Activated T-helper 1 cell treated with Interleukin-2 at 50 U/mL for 16 hours (primary cell): ENCODE data around the gene PRDX3.
"Not testable (repeated sequence)": the region's sequence is repeated elsewhere in the genome, so short reads cannot be mapped to it uniquely, and the experiment has no call there.

Source experiments
- DNase-seq: peaks from one replicate; pipeline ENCODE4 v3.0.0-alpha.2; 2020; ENCODE audit warnings: low read depth

The PRDX3 gene

DNA sequence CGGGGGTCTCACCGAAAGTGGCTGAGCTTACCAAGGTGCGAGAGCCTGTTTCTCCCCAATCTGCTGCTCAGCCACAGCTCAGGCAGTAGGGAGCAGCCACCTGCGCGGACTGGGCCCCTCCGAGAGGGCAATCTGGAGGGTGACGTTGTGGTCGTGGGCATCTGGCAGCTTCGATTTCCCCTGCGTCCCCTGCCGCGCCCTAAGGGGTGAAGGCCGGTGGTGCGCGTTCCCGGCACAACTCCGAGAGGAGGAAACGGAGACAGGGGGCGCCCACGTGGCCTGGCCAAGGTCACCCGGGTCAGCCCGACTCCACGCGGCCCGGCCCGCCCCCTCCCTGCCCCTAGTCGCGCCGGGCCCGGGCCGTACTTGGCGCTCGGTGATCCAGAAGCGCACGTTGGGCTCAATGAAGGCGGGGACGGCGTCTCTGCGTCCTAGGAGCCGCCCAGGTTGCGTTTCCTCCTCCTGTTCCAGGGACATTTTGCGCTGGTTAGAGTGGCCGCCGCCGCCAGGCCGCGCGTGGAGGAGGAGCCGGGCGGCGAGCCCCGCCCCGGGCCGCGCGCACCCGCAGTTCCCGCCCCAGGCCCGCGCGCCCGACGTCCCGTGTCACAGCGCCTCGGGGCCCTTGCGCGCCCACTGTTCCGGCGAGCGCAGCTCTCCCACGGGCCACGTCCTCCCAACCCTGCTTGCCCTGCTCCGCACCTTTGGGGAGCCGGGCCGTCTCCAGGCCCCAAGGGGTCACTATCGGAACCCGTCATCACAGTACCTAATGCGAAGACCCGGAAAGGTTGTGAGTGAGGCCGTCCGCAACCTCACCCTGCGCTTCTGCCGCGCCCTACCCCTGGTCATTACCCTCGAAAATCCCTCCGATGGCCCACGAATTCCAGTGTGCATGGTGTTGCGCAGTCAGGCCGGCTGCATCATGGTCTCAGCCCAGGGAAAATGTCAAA is 13.2 kb downstream of the PRDX3 start, which contains the start of gene SFXN4:
TSS of gene SFXN4 (minus strand) at position 544 of the 947 bp plus-strand sequence. CDS start at position 477, 67 bp downstream.
- peak; percentile 73 for DNase-seq

DNA sequence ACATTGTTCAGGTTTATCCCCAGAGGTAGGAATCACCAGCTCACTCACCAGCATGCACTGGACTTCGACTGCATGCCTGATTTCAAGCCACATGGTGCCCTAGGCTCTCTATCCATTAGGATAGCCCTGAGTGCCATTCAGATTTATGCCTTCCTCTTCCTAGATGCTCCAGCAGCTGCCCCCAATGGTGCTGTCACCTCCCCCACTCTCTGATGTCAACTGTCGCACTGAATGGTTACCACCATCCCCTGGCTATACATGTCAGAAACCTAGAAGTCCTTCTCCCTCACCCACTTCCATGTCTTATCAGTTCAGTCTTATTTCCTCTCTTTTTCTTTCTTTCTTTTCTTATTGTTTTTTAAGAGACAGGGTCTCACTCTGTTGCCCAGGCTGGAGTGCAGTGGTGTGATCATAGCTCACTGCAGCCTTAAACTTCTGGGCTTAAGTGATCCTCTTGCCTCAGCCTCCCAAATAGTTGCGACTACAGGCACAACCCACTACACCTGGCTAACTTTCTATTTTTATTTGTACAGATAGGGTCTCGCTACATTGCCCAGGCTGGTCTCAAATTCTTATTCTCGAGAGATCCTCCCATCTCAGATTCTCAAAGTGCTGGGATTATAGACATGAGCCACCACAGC is 16.0 kb downstream of the PRDX3 start:
- DNase-seq: no peak

DNA sequence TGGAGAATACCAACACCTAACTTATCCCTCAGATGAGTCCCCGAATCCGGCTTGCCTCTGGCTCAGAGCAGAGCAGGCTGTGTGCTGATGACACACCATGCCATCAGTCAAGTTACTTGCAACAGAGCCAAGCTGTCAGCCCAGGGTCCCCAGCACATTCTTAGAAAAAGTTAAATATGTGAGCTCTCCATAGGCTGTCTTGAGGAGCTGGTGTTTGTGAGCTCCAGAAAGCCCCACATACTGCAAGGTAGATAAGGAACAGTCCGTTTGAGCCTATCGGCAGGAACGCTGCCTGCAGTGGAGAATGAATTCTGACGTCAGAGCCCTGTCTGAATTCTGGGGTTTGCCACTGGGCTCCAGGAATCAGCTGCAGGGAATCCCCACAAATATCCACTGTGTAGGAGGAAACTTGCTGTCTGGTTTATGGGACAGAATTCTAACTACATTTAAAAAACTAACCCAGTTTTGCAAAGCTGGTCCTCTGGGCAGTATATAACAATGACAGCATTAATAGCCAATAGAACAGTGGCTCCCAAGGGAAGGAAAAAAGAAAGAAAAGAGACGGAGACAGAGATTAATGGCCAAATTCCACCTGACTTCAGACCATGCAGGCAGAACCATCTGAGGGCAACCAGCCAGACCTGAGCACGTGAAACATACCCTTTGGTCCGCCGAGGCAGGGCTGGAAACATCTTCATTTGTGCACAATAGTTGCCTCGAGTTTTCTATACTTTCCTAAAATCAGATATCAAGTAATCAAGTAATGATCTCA is 16.7 kb downstream of the PRDX3 start:
- no peak for DNase-seq

DNA sequence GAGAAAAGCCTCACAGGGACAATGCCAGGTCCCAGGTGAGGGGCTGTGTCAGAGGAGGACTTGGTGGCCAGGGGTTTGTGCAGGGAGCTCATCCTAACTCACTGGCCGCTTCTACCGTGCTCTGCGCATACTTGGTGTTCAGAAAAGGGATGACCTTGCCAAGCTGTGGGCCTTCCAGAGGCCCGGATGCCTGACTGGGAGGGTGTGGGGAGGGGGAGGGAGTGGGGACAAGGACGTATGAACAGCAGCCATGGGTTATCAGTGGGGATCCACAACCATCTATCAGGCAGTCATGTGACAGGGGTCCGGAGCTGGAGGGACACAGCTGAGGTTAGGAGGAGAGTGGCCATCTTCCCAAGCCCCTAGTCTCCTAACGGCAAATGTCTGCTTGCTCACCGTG is 19.3 kb downstream of the PRDX3 start:
- DNase-seq: no peak

DNA sequence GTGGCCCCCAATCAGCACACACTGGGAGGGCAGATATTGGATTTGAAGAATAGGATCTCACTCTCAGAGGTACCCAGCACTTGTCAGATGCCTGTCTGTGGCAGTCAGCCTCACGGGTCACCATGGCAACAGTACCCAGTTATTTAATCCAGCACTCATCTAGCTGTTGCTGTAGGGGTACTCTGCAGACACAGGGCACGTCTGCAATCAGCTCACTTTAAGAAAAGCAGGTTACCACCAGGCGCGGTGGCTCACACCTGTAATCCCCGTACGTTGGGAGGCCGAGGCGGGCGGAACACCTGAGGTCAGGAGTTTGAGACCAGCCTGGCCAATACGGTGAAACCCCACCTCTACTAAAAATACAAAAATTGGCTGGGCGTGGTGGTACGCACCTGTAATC is 25.0 kb downstream of the PRDX3 start:
- DNase-seq: no peak

DNA sequence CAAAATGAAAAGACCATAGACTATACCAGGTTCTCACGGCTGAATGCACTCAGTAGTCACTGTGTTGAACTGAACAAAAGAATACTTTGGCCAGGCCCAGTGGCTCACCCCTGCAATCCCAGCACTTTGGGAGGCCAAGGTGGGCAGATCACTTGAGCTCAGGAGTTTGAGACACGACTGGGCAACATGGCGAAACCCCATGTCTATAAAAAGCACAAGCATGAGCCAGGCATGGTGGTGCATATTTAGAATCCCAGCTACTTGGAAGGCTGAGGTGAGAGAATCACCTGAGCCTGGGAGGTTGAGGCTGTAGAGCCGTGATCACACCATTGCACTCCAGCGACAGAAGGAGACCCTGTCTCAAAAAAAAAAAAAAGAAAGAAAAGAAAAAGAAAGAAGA is 25.6 kb downstream of the PRDX3 start:
- no peak for DNase-seq

DNA sequence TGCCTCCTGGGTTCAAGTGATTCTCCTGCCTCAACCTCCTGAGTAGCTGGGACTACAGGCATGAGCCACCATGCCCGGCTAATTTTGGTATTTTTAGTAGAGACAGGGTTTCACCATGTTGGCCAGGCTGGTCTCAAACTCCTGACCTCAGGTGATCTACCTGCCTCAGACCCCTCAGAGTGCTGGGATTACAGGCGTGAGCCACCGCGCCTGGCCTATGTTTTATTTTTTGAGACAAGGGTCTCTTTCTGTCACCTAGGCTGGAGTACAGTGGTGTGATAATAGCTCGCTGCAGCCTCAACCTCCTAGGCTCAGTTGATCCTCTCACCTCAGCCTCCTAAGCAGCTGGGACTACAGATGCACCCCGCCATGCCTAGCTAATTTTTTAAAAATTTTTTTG is 27.0 kb downstream of the PRDX3 start:
- DNase-seq: not testable (repeated sequence)

DNA sequence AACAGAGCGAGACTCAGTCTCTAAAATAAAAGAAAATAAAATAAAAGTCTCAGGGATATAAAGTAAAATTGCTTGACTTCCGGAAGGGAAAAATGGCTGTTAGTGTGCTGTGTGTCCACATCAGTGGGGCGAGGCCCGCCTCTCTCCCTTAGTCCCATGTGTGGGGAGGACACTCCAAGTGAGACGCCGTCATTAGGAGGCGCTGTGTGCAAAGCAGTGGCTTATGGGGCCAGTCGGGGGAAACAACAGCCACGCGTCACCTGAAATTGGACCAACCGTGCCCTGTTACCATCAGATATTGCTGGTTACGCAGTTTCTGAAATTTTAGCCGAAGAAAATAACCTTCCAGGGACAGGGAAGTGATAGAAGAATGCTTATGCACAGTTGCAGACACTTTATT is 28.9 kb downstream of the PRDX3 start:
- no peak for DNase-seq

DNA sequence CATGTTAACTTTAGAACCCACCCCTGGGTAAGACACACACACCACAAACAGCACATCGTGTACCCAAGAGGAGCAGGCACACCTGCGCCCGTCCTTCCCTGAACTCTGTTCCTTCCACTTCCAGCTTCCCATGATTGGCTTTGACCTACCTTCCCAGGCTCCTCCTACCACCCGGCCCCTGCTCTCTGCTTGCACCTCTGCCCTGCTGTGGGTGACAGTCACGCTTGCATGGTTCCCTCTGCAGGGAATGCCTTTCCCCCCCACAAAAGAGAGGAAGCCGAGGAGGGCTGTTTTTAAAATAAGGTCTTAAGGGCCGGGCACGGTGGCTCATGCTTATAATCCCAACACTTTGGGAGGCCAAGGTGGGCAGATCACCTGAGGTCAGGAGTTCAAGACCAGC is 29.5 kb downstream of the PRDX3 start:
- DNase-seq: no peak

DNA sequence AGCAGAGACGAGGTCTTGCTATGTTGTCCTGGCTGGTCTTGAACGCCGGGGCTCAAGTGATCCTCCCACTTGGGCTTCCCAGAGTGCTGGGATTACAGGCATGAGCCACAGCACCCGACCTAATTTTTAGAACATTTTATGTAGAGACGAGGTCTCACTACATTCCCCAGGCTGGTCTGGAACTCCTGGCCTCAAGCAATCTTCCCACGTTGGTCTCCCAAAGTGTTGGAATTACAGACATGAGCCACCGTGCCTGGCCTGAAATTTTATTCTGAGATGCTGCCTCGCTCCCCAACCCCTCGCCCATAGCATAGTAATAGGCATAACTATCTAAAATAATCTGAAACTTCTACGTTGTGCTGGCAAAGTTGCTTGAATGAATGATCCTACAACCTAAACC is 35.0 kb downstream of the PRDX3 start:
- DNase-seq: no peak

DNA sequence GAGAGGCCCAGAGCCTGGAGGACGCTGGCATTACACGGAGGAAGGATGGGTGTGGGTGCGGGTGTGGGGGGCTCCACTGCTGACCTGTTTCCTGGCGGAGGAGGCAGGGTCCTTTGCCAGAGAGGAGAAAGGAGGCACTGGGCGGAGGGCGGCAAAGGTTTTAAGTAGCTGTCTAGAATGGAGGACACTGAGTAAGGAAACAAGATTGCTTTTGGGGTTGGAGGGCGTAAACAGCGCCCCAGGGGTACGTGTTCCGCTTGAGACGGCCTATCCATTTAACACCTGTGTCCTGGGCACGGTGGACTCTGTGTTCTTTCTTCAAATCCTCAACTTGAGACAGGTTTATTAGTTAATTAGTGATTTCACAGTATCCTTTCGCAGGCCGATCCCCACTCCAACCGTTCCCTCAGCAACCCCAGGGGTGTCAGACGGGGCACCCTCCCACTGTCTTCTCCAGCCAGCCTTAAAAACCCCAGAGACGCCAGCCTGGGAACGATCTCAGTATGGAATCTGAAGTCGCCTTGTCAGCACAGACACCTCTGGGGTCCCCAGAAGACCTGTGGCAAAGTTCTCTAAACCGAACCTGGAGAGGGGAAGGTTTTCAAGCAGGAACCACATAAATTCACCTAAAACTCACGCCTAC is 37.9 kb downstream of the PRDX3 start:
- no peak for DNase-seq

DNA sequence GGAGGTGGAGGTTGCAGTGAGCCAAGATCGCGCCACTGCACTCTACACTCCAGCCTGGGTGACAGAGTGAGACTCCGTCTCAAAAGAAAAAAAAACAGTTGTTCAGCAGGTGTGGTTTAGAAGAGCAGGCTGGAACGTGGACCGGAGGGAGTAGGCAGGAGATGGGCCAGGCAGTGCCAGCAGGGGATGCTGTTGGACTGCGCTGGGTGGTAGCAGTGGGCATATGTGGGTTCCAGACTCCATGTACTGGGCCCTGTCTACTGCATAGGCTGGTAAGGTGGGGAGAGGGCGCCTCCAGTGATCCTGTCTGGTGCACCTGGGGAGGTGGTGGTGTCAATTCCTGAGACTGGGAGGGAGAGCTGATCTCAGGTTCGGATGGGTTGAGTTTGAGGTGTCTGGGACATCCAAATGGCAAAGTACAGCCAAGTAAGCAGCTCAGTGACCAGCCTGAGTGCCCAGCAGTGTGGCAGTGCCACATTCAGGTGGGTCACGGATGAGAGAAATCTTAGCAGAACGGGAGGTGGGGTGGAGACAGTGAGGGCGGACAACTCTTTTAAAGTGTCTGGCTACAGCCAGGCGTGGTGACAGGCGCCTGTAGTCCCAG is 39.0 kb downstream of the PRDX3 start:
- DNase-seq: peak; percentile 31

DNA sequence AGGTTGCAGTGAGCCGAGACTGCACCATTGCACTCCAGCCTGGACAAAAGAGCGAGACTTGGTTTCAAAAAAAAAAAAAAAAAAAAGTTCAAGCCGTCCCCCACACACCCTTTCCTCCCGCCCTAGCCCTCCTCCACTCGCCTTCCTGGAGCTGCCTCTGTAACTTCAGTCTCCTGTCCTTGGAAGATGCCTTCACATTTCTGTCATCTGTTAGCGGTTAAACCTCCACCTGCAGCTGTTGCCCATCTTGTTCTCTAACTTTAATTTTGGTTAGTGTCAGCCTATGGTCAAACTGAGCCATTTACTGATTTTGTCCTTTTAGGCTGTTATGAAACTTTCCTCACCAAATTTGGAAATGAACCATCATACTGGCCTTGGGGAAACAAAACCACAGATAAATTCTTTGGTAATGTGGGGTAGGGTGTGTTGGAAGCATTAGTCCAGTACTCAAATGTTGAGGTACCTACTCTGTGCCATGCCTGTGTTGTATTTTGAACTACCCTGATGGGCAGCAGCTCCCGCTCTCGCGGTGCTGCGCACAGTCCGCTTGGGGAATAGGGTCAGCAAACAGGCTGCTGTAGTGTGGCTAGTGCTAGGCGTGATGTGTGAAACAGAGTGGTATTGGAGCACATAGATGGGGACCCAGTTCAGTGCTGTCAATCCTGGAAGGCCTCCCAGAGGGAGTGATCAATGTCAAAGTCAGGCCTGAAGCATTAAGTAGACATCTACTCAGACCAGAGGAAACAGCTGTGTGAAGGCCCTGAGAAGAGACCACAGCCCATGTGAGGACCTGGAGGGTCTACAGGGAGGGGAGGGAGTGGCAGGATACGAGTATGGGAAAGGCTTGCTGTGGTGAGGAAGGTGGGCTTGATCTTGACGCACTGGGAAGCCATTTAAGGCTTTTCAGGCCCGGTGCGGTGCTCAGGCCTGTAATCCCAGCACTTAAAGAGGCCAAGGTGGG is 40.0 kb downstream of the PRDX3 start:
- no peak for DNase-seq

DNA sequence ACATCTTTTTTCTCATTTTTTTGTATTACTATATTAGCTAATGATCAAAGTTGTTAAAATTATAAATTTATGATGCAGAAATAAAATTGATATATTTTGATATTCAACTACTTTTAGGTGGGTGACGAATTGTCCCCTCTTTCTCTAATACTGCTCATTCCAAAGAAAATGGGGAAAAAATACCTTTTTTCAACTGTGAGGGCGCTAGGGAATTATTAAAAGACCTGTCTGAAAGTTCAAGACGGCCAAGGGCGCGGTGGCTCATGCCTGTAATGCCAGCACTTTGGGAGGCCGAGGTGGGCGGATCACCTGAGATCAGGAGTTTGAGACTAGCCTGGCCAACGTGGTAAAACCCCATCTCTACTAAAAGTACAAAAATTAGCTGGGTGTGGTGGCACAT is 40.7 kb downstream of the PRDX3 start:
- not testable (repeated sequence) for DNase-seq

DNA sequence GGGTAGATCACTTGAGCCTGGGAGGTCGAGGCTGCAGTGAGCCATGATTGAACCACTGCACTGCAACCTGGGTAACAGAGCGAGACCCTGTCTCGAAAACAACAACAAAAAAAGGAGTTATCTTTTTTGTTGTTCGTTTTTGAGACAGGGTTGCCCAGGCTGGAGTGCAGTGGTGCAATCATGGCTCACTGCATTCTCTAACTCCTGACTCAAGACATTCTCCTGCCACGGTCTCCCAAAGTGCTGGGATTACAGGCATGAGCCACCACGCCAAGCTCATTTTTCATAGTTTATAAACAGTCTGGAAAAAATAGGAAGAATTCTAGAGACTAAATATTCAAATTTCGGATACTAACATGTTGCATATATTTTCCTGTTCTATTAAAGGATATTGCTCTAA is 42.5 kb downstream of the PRDX3 start:
- DNase-seq: no peak

DNA sequence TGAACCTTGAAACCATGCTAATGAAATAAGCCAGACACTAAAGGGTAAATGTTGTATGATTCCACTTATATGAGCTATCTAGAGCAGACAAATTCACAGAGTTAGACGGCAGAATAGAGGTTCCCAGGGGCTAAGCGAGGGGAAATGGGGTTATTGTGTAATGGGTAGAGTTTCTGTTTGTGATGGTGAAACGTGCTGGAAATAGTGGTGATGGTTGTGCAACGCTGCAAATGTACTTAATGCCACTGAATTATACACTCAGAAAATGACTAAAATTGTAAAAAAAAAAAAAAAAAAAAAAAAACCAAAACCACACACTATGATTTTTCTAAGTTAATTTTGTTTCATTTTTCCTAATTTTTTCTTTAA is 43.1 kb downstream of the PRDX3 start:
- no peak for DNase-seq

DNA sequence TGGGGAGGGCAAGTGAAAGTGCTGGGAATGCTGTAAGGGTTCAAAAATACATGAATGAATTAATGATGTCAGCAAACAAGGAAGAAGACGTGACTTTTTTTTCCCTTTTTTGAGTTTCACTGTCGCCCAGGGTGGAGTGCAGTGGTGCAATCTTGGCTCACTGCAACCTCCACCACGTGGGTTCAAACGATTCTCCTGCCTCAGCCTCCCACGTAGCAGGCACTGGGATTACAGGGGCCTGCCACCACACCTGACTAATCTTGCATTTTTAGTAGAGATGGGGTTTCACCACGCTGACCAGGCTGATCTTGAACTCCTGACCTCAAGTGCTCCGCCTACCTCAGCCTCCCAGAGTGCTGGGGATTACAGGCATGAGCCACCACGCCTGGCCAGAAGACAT is 44.7 kb downstream of the PRDX3 start:
- DNase-seq: no peak

DNA sequence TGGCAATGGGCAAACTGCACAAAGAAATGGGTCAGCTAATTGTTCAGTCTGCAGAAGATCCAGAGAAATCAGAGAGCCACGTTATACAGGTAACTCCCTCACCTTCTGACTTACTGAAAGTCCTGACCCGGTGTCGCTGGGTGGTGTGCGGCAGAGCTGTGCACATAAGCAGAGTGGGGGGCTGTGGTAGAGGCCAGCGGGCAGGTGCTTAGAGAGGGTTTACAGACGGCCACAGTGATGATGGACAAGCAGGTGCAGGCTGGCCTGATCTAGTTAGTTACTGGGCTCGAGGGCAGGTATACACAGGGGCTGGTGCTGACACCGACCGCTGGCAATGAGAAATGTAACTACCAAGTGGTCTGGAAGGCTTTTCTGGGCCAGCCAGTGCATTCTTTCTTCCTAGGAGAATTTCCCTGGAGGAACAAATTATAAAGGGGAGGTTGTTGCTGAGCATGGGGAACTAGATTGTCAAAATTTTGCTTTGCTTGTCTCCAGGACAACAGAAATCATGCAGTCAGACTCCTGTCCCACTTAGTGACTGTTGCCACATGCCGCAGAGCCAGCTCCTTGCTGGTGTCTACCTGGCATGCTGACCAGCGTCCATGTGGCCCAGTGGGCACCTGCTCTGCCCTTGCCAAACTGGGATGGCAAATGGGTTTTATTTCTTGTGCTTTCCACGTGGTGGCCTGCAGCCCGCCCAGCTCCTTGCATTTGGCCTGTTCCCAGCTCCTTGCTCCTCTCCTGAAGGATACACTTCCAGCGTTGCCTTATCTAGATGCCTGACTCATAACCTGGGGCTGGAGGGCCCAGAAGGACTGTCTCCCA is 45.9 kb downstream of the PRDX3 start:
- no peak for DNase-seq

DNA sequence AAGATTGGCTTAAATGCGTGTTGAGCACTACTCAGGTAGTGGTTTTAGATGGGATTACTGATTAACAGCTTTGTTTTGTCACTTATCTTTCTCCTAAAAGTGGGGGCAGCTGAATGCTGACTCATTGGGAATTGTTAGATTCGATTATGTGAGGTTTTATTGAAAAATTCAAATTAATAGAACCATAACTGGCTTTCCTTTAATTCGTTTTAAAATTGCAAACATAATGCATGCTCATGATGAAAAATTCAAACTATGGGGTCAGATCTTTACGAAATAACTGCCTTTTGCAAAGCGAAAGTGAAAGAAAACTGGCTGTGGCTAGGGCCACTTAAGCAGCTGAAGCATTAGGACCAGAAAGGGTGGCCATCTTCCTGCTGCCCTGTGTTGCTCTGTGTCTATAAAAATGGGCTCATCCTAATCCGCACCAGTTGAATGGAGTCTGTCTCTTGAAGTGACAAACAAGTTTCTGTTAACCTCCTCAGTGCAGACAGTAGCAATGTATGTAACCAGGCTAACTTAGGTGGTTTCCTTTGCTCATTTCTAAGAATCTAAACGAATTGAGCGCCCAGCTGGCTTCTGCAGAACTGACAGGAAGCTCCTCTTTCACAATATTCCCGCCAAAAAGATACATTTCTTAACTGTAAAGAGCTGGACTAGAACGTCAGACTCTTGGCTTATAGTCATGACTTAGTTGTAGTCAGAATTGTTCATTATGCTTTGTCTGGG is 46.9 kb downstream of the PRDX3 start:
- DNase-seq: no peak
